Natural killer cell (primary cell): Measurements from ENCODE around the gene ALK. TPM values are rescaled to one million over a fixed set of nuclear protein-coding genes. Genes with fewer than 3 reads are reported as not detected.

Experiments used
- ATAC-seq, 3 donors: fragments of 150-1000 bp in 2 of 3; fragments of 200-7000 bp in 1 of 3; cut with Tn5 transposase; 1 replicate in 1 of 3; 2 replicates in 2 of 3; pipeline ENCODE4 v1.10.0; 2021; ENCODE audit warnings: mild to moderate bottlenecking in 2 of 3, moderate library complexity in 2 of 3
- DNase-seq, 2 donors: peaks; one replicate each; pipeline versions ENCODE4 v3.0.0 to v3.0.0-alpha.2; 2013 to 2021; ENCODE audit warnings: mixed read lengths in 1 of 2
- H3K27ac ChIP-seq: one replicate; pipeline ENCODE4 v1.5.1; 2013; ENCODE audit warnings: mild to moderate bottlenecking, low read length
- H3K27me3 ChIP-seq: one replicate; pipeline ENCODE4 v1.6.1; 2013; ENCODE audit warnings: low read length; ENCODE audit not compliant: control insufficient read depth, insufficient read depth
- H3K36me3 ChIP-seq: one replicate; pipeline ENCODE4 v1.6.1; 2013; ENCODE audit warnings: low read length; ENCODE audit not compliant: control insufficient read depth, insufficient read depth
- H3K4me1 ChIP-seq: one replicate; pipeline ENCODE4 v1.6.1; 2013; ENCODE audit warnings: low read length; ENCODE audit not compliant: control insufficient read depth, insufficient read depth
- H3K4me3 ChIP-seq: one replicate; pipeline ENCODE4 v1.5.1; 2013; ENCODE audit warnings: low read length
- H3K9me3 ChIP-seq: one replicate; pipeline ENCODE4 v1.6.1; 2013; ENCODE audit warnings: low read length; ENCODE audit not compliant: control insufficient read depth, insufficient read depth
- H3K27ac Mint-ChIP-seq, 2 donors: one replicate each; pipeline ENCODE4 v1.8.0; 2022; ENCODE audit warnings: mild to moderate bottlenecking in 2 of 2, mixed read lengths in 2 of 2, moderate library complexity in 1 of 2
- H3K27me3 Mint-ChIP-seq, 2 donors: one replicate each; pipeline ENCODE4 v1.8.0; 2022; ENCODE audit warnings: low read depth in 2 of 2, mixed read lengths in 2 of 2
- H3K36me3 Mint-ChIP-seq: one replicate; pipeline ENCODE4 v1.8.0; 2022; ENCODE audit warnings: mixed read lengths
- H3K4me1 Mint-ChIP-seq, 2 donors: one replicate each; pipeline ENCODE4 v1.8.0; 2022; ENCODE audit warnings: mixed read lengths in 2 of 2
- H3K4me3 Mint-ChIP-seq: one replicate; pipeline ENCODE4 v1.8.0; 2022; ENCODE audit warnings: mild to moderate bottlenecking, moderate library complexity, mixed read lengths
- H3K9me3 Mint-ChIP-seq, 2 donors: one replicate each; pipeline ENCODE4 v1.8.0; 2022; ENCODE audit warnings: mixed read lengths in 2 of 2
- WGBS: methylation state at CpG from one replicate; pipeline ENCODE4 v1.1.7; 2013; ENCODE audit warnings: missing lambda C conversion rate; ENCODE audit not compliant: insufficient coverage; 5-methylcytosine and 5-hydroxymethylcytosine counted together
- intact Hi-C: fragments of 100-400 bp; cut with micrococcal nuclease; formaldehyde crosslinking; loops from one replicate; pipeline ENCODE4 v1.14.2; 2022
- total RNA-seq, 4 donors: library from RNA; stranded (reverse); fragments of 120-200 nt in 1 of 4; gene quantifications; one replicate each; pipeline versions ENCODE4 v1.2.3 to v1.2.4, GENCODE V29; 2013 to 2022
- TF ChIP-seq, protein P1 (sequence below): fragments of 200-600 bp; IDR thresholded peaks from one replicate; pipeline ENCODE4 v1.8.0; 2022; ENCODE audit warnings: antibody characterized with exemption

The ALK gene
- total RNA-seq, 3 donors from 2014 or later (not counting 1 experiment from before 2014, with no cell fraction given) = not detected

DNA sequence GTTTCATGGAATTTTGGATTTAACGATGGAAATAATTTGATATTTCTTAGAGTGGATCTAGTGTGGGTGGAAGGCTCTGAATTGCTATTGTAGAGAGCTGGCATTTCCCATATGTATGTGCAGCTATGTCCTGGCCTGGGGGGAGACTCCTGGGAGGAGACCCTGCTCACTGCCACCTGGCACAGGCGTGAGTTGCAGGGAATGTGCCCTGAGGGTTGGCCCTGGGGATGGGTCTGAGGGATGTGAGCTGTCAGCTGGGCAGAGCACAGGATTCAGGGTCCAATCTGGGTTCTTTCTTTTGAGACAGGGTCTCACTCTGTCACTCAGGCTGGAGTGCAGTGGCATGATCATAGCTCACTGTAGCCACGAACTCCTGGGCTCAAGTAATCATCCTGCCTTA, 686.0 kb downstream of the ALK start:
- Histone ChIP-seq H3K4me3 (no peak overlapping the region), H3K9me3 (no peaks in the 10 kb centered on the region), H3K4me1 (no peaks in the 10 kb centered on the region), H3K36me3 (no peaks in the 10 kb centered on the region), H3K27me3 (no peaks in the 10 kb centered on the region), H3K27ac (no peak overlapping the region)
- DNase-seq (no peak), ATAC-seq (no peak)
- no peak overlapping the region for H3K27ac Mint-ChIP-seq
- intact Hi-C loops = no loop called here
- H3K4me3 Mint-ChIP-seq = no peak overlapping the region
- H3K4me1 Mint-ChIP-seq = no peaks in the 10 kb centered on the region
- H3K36me3 Mint-ChIP-seq = no peaks in the 10 kb centered on the region
- H3K9me3 Mint-ChIP-seq = no peaks in the 10 kb centered on the region
- 80% methylated on average over 3 of the region's 3 CpGs for WGBS
- H3K27me3 Mint-ChIP-seq = peaks cover 0 to 18% of the 10 kb centered on the region in 2 donors
- TF ChIP-seq, protein P1, sequence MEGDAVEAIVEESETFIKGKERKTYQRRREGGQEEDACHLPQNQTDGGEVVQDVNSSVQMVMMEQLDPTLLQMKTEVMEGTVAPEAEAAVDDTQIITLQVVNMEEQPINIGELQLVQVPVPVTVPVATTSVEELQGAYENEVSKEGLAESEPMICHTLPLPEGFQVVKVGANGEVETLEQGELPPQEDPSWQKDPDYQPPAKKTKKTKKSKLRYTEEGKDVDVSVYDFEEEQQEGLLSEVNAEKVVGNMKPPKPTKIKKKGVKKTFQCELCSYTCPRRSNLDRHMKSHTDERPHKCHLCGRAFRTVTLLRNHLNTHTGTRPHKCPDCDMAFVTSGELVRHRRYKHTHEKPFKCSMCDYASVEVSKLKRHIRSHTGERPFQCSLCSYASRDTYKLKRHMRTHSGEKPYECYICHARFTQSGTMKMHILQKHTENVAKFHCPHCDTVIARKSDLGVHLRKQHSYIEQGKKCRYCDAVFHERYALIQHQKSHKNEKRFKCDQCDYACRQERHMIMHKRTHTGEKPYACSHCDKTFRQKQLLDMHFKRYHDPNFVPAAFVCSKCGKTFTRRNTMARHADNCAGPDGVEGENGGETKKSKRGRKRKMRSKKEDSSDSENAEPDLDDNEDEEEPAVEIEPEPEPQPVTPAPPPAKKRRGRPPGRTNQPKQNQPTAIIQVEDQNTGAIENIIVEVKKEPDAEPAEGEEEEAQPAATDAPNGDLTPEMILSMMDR = no peak

DNA sequence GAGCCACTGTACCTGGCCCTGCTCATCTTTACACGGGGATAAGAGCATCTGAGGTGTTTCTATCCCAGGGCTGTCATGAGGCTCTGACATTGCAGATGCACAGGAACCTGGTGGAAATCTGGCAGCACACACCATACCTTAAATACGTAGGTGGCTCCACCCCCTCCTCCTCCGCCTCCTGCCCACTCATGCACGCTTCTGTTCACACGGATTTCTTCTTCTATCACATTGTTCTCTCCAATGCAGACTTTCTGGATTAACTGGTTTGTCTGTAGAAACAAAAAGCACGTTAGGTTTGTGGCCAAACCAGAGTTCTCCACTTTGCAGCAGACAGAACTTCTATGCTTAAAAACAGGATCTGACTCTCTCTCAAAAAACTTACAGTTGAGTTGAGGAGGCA, 688.0 kb downstream of the ALK start:
- TF ChIP-seq, protein P1 = no peak
- Mint-ChIP-seq H3K9me3 (no peaks in the 10 kb centered on the region), H3K4me3 (no peak overlapping the region), H3K4me1 (no peaks in the 10 kb centered on the region), H3K36me3 (no peaks in the 10 kb centered on the region), H3K27ac (no peak overlapping the region), H3K27me3 (peaks cover 0 to 23% of the 10 kb centered on the region in 2 donors)
- 71% methylated on average over 6 of the region's 6 CpGs for WGBS
- Histone ChIP-seq H3K9me3 (no peaks in the 10 kb centered on the region), H3K4me1 (no peaks in the 10 kb centered on the region), H3K27ac (no peak overlapping the region), H3K4me3 (no peak overlapping the region), H3K36me3 (no peaks in the 10 kb centered on the region), H3K27me3 (no peaks in the 10 kb centered on the region)
- DNase-seq (no peak), ATAC-seq (no peak)
- intact Hi-C loops = no loop called here

- Mint-ChIP-seq H3K36me3 (no peaks in the 10 kb centered on the region), H3K4me1 (no peaks in the 10 kb centered on the region), H3K9me3 (no peaks in the 10 kb centered on the region), H3K27me3 (peaks cover 0 to 18% of the 10 kb centered on the region in 2 donors), H3K4me3 (no peak overlapping the region), H3K27ac (no peak overlapping the region)
- Histone ChIP-seq H3K4me3 (no peak overlapping the region), H3K36me3 (no peaks in the 10 kb centered on the region), H3K27ac (no peak overlapping the region), H3K27me3 (no peaks in the 10 kb centered on the region), H3K4me1 (no peaks in the 10 kb centered on the region), H3K9me3 (no peaks in the 10 kb centered on the region)
- no peak for DNase-seq
- TF ChIP-seq, protein P1 = no peak
- WGBS = 92% methylated on average over 14 of the region's 14 CpGs
- ATAC-seq = no peak
- intact Hi-C loops = no loop called here
These were observed 689.3 kb downstream of the ALK start for GRCh38 chr2:29232041-29232440.

DNA sequence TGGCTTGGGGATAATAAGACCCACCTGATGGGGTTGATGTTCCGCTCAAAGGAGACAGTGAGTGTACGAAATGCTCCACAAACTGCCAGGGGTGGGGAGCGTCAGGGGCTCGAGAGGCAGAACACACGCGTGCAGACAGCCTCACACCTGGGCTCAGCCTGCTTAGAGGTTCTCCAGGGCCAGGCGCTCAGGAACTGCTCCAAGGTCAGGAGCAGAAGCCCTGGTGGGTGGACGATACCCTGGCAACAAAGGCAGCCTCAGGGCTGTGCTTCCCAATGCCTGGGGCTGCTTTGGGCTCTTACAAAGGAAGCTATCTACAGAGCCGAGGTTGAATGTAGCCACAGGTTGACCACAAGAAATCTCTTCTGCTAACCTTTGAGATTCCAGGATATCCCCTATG, 691.7 kb downstream of the ALK start:
- Mint-ChIP-seq H3K4me1 (no peaks in the 10 kb centered on the region), H3K4me3 (no peak overlapping the region), H3K27ac (no peak overlapping the region), H3K36me3 (no peaks in the 10 kb centered on the region), H3K27me3 (peaks cover 0 to 12% of the 10 kb centered on the region in 2 donors), H3K9me3 (no peaks in the 10 kb centered on the region)
- no peaks in the 10 kb centered on the region for H3K36me3 ChIP-seq
- TF ChIP-seq, protein P1 = no peak
- H3K4me3 ChIP-seq = no peak overlapping the region
- H3K27me3 ChIP-seq = no peaks in the 10 kb centered on the region
- ATAC-seq = no peak
- 82% methylated on average over 9 of the region's 9 CpGs for WGBS
- intact Hi-C loops = no loop called here
- no peak for DNase-seq
- H3K4me1 ChIP-seq = no peaks in the 10 kb centered on the region
- no peak overlapping the region for H3K27ac ChIP-seq
- no peaks in the 10 kb centered on the region for H3K9me3 ChIP-seq
